ENCODE data around the gene MED26.

Gene MED26

DNA sequence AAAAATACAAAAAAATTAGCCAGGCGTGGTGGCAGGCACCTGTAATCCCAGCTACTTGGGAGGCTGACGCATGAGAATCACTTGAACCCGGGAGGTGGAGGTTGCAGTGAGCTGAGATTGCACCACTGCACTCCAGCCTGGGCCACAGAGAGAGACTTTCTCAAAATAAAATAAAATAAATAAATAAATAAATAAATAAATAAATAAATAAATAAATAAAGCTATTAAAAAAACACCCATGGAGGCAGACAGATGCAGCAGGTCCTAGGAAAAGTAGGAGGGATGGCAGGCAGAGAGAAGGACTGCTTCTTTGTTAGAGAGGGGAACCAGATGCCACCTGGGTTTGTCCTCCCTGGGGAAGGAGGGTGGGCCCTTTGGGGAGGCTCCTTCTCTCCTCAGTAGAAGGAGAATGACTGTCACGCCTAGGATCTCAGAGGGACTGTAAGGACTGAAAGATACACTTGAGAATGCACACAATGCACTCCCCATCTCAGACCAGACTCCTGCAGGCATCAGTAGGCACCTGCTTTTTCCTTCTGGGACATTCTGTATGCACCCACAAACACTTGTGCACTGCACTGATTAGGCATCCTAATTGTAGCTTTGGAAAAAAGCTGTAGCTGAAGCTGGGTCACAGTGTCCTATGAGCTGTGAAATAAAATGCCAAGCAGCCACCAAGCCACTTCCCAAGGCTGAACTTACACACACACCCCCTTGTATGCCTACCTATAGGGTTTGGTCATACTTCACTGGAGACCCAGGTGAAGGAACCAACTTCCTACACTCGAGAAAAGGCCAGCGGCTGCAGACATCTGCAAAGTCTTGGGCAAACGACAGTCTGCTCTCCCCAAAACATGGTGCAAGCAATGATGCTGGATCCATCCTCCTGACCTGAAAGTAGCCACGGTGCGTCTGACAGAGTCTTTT is 36.9 kb downstream of the MED26 start:
- DNase-seq (ENCODE audit: low read depth in 1 of 2, low spot score in 1 of 2) = no peak

DNA sequence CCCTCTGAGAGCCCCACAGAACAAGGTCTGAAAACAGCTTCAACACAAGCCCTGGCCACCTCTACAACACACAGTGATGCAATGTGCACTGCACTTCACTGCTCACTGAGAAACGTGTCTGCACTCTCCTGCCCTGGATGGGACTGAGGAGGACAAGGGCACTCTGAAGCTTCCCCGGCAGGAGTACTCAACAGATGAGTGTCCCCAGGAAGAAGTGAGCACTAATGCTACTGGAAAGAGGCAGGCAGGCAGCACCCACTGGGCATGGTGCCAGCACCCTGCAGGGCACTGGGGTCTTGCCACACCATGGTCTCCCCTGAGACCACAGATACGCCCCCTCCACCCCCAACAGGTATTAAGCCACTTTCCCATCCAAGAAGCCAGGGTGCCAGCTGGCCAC is 38.1 kb downstream of the MED26 start:
- no peak for DNase-seq (ENCODE audit: low read depth in 1 of 2, low spot score in 1 of 2)

DNA sequence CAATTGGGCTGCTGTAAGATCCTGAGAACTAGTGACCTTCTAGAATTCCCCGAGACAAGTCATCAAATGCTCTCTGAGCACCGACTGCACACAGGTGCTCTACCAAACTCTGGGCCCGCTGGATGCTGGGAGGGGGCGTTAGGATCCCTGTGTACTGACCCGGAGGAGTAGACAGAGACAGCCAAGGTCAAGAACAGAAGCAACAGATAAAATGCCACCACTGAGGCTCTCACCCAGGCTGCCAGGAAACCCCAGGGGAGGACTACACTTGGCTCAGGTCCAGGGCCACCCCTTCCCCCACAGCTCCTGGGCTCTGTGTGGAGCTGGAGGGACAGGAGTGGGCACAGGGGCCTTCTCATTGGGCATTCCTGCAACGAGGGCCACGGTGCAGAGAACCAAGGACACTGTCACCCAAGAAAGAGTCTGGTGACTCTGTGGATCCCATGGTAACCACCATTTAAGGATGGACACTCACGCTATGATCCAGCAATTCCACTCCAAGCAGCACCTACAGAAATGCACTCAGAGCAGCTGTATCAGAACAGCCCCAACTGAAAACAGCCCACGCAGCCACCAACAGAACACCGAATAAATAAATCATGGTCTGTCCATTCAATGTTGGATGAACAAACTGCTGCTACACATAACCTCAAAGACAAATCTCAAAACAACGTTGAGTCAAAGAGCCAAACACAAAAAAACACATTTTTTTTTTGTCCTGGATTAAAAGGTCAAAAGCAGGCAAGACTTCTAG is 39.0 kb downstream of the MED26 start:
- no peak for DNase-seq (ENCODE audit: low read depth in 1 of 2, low spot score in 1 of 2)

DNA sequence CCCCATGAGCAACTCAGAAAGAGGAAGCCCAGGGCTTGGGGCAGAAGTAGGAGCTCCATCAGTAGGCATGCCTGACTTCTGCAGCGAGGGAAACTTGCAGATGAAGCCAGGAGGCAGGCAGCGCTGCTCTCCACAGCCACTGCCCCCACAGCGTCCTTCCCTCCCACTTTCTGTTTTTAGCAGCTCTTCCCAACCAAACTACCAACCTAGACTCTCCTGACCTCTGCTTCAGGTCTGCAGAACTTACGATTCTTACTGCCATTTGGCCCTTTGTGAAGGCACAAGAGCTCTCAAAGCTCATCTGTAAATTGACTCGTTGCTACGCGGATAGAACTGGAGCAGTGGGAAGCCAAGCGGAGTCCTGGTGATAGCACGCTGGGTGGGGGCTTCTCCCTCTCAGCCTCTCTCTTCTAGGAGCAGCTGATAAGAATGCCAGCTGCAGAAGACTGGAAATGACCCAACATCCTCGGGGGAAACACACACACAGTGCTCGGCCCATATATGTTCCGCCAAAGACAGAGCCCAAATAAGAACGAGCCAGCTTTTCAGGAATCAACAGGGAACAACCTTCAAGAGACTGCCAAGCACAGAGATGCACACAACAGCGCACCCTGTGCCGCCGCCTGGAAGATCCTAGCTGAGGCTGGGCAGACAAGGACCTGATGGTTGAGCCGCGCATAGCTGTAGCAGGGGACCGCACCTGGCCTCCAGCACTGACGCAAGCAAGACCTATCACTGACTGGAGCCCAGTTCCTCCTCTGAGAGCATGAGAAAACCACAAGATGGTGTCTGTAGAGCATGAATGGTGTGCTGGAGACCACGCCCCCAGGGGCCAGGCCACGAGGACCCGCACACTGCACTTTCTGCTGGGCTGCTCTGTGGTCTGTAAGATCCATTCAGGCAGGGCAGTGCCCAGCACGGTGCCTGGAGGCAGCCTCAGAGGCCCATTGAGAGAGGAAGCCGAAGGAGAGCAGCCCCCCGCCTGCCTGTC is 39.9 kb downstream of the MED26 start:
- DNase-seq (ENCODE audit: low read depth in 1 of 2, low spot score in 1 of 2) = peak in 1 of 2 donors; percentile 25

- DNase-seq (ENCODE audit: low read depth in 1 of 2, low spot score in 1 of 2) = peak in 1 of 2 donors; percentile 38
These were observed 40.8 kb downstream of the MED26 start for GRCh38 chr19:16586991-16587832.

DNA sequence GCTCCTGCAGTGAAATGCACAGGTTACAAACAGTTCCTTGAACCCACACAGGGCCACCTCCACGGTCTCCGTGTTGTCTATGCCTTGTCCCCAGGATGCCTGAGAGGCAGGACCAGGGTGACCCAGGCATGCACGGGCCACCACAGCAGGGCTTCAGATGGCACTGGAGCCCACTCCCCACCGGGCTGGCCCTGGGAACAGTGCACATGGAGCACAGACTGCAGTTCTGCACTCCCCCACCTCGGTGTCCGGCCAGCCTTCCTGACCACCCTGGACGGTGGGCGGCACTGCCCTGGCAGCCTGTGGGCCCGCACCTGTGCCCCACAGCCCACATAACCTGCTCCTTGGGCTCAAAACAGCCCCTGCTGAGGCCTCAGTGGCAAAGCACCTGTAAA is 41.5 kb downstream of the MED26 start:
- DNase-seq (ENCODE audit: low read depth in 1 of 2, low spot score in 1 of 2) = no peak

- no peak for DNase-seq (ENCODE audit: low read depth in 1 of 2, low spot score in 1 of 2)
These were observed 42.1 kb downstream of the MED26 start for GRCh38 chr19:16585808-16586476.

DNA sequence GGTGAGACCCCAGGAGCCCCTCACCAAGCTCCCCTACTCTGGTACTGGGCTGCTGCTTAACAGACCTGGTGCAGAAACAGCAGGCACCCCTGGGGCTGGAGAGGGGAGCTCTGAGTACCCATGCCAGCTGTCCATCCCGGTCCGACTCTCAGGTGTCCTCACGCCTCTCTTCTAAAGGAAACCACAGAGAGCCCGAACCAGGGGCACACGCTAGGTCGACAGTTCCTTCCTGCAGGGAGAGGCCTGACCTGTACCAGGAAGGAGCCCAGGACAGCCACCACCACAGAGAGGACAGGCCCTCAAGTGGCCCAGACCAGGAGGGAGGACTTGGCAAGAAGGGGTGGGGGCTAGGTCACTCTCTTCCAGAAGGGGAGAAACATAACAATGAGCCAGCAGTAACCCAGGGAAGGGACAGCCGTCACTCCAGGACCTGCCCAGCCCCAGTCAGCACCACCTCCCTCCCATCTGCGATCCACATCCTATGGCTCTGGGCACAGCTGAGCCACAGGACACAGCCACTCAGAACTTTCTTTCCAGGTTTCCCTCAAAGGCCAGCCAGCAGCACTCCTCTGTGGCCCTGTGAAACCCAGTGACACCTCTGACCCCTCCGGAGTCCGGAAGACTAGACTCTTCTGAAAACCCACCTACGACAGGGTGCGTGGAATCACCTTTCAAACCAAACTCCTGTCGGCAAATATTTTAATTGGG is 42.8 kb downstream of the MED26 start:
- DNase-seq (ENCODE audit: low read depth in 1 of 2, low spot score in 1 of 2) = no peak

- peak; percentile 67 to 75 for DNase-seq (ENCODE audit: low read depth in 1 of 2, low spot score in 1 of 2)
These were observed 43.5 kb downstream of the MED26 start for GRCh38 chr19:16584248-16585093.

- no peak for DNase-seq (ENCODE audit: low read depth in 1 of 2, low spot score in 1 of 2)
These were observed 45.3 kb downstream of the MED26 start for GRCh38 chr19:16582486-16583261.

- no peak for DNase-seq (ENCODE audit: low read depth in 1 of 2, low spot score in 1 of 2)
These were observed 46.0 kb downstream of the MED26 start for GRCh38 chr19:16581971-16582343.

DNA sequence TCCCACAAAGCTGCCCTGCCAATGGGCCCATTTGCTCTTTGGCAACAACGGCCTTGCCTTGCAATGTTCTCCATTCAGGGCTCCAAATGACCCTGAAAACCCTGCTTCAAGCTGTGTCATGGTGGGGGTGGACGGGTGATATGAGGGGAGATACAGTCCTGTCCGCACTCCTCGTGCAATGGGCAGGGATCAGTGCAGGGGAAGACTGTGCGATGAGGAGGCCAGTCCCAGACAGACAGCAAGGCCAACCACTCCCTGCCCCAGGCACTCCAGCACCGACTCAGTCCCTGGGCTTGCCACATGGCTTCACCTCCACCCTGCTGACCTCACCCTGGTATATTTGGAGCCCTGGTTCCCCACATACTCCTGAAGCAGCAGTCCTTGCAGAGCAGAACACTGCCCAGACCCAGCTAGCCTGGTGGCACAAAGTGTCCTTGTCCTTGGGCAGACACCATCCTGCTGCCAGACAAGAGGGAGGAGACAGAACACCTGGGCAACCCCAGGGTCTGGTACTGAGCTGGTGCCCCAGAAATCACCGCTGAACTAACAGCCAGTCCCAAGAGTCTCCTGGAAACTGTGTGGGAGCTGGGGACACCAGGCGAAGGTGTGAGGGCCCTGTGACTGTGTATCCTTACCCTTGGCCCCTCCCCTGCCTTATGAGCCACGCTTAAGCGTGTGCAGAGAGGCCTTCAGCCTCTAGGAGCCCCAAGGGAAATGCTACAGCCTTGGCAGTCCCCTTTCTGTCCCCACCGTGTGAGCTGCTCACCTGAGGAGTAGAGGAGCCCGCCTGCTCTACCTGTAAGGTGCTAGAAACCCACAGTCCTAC is 46.6 kb downstream of the MED26 start:
- DNase-seq (ENCODE audit: low read depth in 1 of 2, low spot score in 1 of 2) = no peak

DNA sequence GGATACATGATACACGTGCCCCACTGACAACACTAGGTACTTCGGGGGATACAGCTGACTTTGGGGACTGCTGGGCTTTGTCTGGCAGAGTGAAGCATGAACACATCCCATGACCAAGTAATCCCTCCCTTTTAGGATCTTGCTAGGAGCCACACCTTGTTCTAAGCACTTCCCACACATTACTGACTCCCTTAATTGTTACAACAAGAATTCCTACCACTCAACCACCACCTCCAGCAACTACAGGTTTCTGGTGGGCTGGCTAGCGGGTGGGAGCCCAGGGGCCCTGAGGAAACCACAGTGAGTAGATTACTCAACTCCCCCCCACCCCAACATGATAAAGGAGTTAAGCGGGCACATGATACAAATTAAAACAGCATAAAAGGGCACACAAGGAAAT is 48.6 kb downstream of the MED26 start:
- DNase-seq (ENCODE audit: low read depth in 1 of 2, low spot score in 1 of 2) = no peak

DNA sequence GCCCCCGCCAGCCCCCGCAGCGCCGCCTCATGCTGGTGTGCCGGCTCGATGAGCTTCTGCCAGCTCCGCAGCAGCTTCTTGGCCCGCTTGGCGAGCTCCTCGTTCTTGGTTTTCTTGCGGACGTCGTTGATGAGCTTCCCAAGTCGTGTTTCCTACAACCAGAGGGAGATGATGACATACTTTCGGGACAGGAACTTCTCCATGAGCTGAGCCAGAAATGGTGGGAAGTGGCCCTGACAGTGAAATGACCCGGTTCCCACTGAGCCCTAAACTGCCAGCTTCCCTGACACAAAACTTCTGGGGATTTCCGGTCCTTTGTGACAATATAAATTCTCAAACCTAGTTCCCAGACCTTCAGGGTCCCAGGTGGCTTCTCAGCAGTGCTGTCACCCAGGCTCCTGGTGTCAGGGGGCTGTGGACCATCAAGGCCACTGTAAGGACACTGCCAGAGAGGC is 50.4 kb downstream of the MED26 start:
- DNase-seq (ENCODE audit: low read depth in 1 of 2, low spot score in 1 of 2) = no peak

DNA sequence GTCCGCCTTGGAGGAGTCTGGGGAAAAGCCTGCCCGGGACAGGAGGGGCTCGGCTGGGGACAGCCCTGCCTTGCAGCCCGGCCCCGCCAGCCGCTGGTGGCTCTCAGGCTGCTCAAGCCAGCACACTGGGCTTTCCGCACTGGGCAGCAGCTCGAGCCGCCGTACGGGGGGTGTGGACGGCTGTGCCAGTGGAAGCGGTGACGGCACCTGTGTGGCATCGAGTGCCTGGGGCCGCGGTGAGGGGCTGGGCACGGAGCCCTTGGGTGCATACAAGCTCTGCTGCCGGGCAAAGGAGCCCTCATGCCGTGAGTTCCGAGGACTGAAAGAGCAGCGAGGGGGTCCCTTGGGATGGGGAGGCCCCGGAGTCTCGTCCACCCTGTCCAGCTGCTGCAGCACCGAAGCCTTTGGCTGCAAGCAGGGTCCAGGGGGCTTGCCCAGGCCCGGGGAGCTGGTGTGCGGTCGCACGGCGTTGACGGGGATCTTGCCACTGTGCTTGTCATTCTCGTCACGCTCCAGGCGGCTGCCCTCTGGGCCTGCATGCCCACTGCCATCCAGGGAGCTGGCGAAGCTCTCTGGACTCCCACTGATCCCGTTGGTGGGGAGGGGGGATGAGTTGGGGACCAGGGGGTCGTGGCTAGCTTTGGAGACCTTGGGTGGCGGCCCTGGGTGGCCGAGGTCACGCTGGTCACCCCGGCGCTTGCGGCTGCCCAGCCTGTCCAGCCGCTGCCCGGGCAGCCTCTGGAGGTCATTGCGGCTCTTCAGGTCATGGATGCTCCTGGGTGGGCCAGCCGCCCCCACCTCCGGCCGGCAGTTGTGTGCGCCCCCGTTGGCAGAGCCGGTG is 51.1 kb downstream of the MED26 start:
- no peak for DNase-seq (ENCODE audit: low read depth in 1 of 2, low spot score in 1 of 2)
